K562 (cell line): ENCODE measurements around the gene OR2B2. TPM values are rescaled to one million over a fixed set of nuclear protein-coding genes. Genes with fewer than 3 reads are reported as not detected.

ENCODE experiments used
- CBX8 ChIP-seq: fragments of 200-600 bp; sonication (generic); IDR thresholded peaks from 2 replicates; pipeline ENCODE4 v1.6.1; 2012; ENCODE audit warnings: borderline replicate concordance, mixed run types, low read depth, mild to moderate bottlenecking, moderate library complexity, mixed read lengths, low read length, control low read depth, inconsistent platforms; ENCODE audit not compliant: poor library complexity, severe bottlenecking; ENCODE audit errors: extremely low read depth
- CREM ChIP-seq: IDR thresholded peaks from 2 replicates; pipeline ENCODE4 v1.6.1; 2014; ENCODE audit warnings: antibody characterized with exemption, low read depth
- CTCFL ChIP-seq: IDR thresholded peaks from 2 replicates; pipeline ENCODE4 v1.6.1; 2011; ENCODE audit warnings: borderline replicate concordance, low read depth, mild to moderate bottlenecking, moderate library complexity, low read length; ENCODE audit not compliant: insufficient read depth, poor library complexity, severe bottlenecking
- ETV6 ChIP-seq, 3 experiments: fragments of 150-350 bp in 1 of 3; sonication (generic) in 1 of 3; formaldehyde crosslinking in 1 of 3; IDR thresholded peaks; 2 replicates each; pipeline versions ENCODE4 v1.6.1 to v1.8.0; 2014 to 2022; ENCODE audit warnings: borderline replicate concordance in 2 of 3, low read depth in 2 of 3, antibody characterized with exemption in 1 of 3, low read length in 1 of 3, mild to moderate bottlenecking in 1 of 3, missing genetic modification reagents in 1 of 3
- FOXK1 ChIP-seq: sonication (generic); formaldehyde crosslinking; IDR thresholded peaks from 2 replicates; pipeline ENCODE4 v1.8.0; 2022; ENCODE audit warnings: missing genetic modification reagents, mild to moderate bottlenecking, borderline replicate concordance
- MTA3 ChIP-seq: fragments of 450-650 bp; formaldehyde crosslinking; IDR thresholded peaks from 2 replicates; pipeline ENCODE4 v1.6.1; 2017; ENCODE audit warnings: mild to moderate bottlenecking, borderline replicate concordance
- PHB2 ChIP-seq: fragments of 450-650 bp; IDR thresholded peaks from 2 replicates; pipeline ENCODE4 v1.6.1; 2017; ENCODE audit warnings: low read depth
- PHF8 ChIP-seq: fragments of 200-600 bp; sonication (generic); IDR thresholded peaks from 2 replicates; pipeline ENCODE4 v1.6.1; 2012; ENCODE audit warnings: mixed run types, mild to moderate bottlenecking, inconsistent platforms, low read length, moderate library complexity, borderline replicate concordance
- SAFB ChIP-seq: fragments of 200-400 bp; formaldehyde crosslinking; IDR thresholded peaks from 2 replicates; pipeline ENCODE4 v1.6.1; 2017; ENCODE audit warnings: low read depth, low read length, borderline replicate concordance
- USF1 ChIP-seq: sonication (generic); formaldehyde crosslinking; IDR thresholded peaks from 2 replicates; pipeline ENCODE4 v1.9.0; 2022; ENCODE audit warnings: mild to moderate bottlenecking, missing genetic modification reagents
- ZBTB1 ChIP-seq: sonication (generic); formaldehyde crosslinking; IDR thresholded peaks from 2 replicates; pipeline ENCODE4 v1.8.1; 2023; ENCODE audit warnings: missing genetic modification reagents, low read depth, mild to moderate bottlenecking, borderline replicate concordance
- ZMIZ1 ChIP-seq, 2 experiments: fragments of 150-350 bp in 1 of 2; IDR thresholded peaks; 2 replicates each; pipeline ENCODE4 v1.6.1; 2012 to 2016; ENCODE audit warnings: low read depth in 2 of 2, low read length in 2 of 2, mild to moderate bottlenecking in 1 of 2, moderate library complexity in 1 of 2
- ZNF655 ChIP-seq: fragments of 250-450 bp; sonication (Bioruptor Pico); IDR thresholded peaks from 2 replicates; pipeline ENCODE4 v1.5.0; 2021
- ZNF707 ChIP-seq: fragments of 250-450 bp; sonication (Bioruptor Pico); conservative IDR thresholded peaks from 2 replicates; pipeline ENCODE4 v1.8.0; 2022; ENCODE audit warnings: inconsistent platforms, mild to moderate bottlenecking, moderate library complexity
- polyA plus RNA-seq, 8 experiments: library from polyadenylated mRNA; depleted of rRNA in 4 of 8; stranded (reverse) in 5 of 8; unstranded in 3 of 8; fragments of >200 nt; fragmentation: Nextera tagmentation in 2 of 8; fragmentation: Illumina TruSeq in 1 of 8; extraction: Ambion mirVana in 2 of 8; extraction: Trizol in 1 of 8; gene quantifications; 2 replicates each; pipeline versions ENCODE4 v1.2.1 to v1.2.3, GENCODE V29; 2011 to 2014; ENCODE audit warnings: inconsistent platforms in 1 of 8, missing spikeins in 1 of 8
- total RNA-seq, 7 experiments: library from RNA; depleted of rRNA in 6 of 7; stranded (reverse); fragments of >200 nt in 6 of 7; fragmentation: Illumina TruSeq in 2 of 7; extraction: Trizol in 2 of 7; gene quantifications; 2 replicates each; pipeline versions ENCODE4 v1.2.1 to v1.2.3, GENCODE V29; 2011 to 2021; ENCODE audit warnings: low replicate concordance in 1 of 7
- TF ChIP-seq, protein P1 (sequence below): fragments of 450-650 bp; conservative IDR thresholded peaks from 2 replicates; pipeline ENCODE4 v1.6.1; 2016; ENCODE audit warnings: missing genetic modification characterization, low read depth, mild to moderate bottlenecking, missing compliant biosample characterization, moderate library complexity

Gene OR2B2
- total and polyA plus RNA-seq, 9 of the 15 experiments (the other 6 are each of a cell fraction or from before 2014, with no cell fraction given), result 0.24 TPM; not detected in 8

- TF ChIP-seq ZNF655 (CRISPR knock-in tag), result no peak
- no peak for TF ChIP-seq SAFB
- no peak for TF ChIP-seq CTCFL
- peak; percentile 96 for TF ChIP-seq MTA3
- no peak for TF ChIP-seq ZMIZ1 (IDR thresholded peaks at IDR 0.05; ENCODE audit: low read depth in 2 of 2, low read length in 2 of 2)
- no peak for TF ChIP-seq FOXK1
- no peak for TF ChIP-seq PHB2
- peak; percentile 50; the same call in 1 of the 2 replicates for TF ChIP-seq PHF8
- no peak for TF ChIP-seq ZBTB1 (CRISPR knock-in tag)
- no peak for TF ChIP-seq USF1 (CRISPR knock-in tag)
- TF ChIP-seq, protein P1, sequence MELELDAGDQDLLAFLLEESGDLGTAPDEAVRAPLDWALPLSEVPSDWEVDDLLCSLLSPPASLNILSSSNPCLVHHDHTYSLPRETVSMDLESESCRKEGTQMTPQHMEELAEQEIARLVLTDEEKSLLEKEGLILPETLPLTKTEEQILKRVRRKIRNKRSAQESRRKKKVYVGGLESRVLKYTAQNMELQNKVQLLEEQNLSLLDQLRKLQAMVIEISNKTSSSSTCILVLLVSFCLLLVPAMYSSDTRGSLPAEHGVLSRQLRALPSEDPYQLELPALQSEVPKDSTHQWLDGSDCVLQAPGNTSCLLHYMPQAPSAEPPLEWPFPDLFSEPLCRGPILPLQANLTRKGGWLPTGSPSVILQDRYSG, result no peak
- TF ChIP-seq ETV6 (IDR thresholded peaks at IDR 0.05; ENCODE audit: borderline replicate concordance in 1 of 2, low read depth in 2 of 2, low read length in 1 of 2), result no peak
- TF ChIP-seq ETV6 (CRISPR knock-in tag; IDR thresholded peaks at IDR 0.05; ENCODE audit: borderline replicate concordance), result no peak
- no peak for TF ChIP-seq CBX8
- no peak for TF ChIP-seq ZNF707 (CRISPR knock-in tag)
- peak; percentile 90 for TF ChIP-seq CREM
These were observed 47.0 kb downstream of the OR2B2 start (continued) for GRCh38 chr6:27864906-27865849.
